IPS-20b (cell line): ENCODE measurements around the gene PLA2G6.
"Not testable (repeated sequence)": the region's sequence is repeated elsewhere in the genome, so short reads cannot be mapped to it uniquely, and the experiment has no call there.

ENCODE experiments used
- H3K27ac ChIP-seq: one replicate; pipeline ENCODE4 v1.5.1; 2013; ENCODE audit warnings: low read length
- H3K27me3 ChIP-seq: 2 replicates; pipeline ENCODE4 v1.6.1; 2013; ENCODE audit warnings: mild to moderate bottlenecking, low read length, inconsistent platforms; ENCODE audit not compliant: insufficient read depth
- H3K36me3 ChIP-seq: 2 replicates; pipeline ENCODE4 v1.6.1; 2013; ENCODE audit warnings: low read depth, mild to moderate bottlenecking, inconsistent platforms, low read length, moderate library complexity; ENCODE audit not compliant: insufficient read depth
- H3K4me1 ChIP-seq: 2 replicates; pipeline ENCODE4 v1.6.1; 2013; ENCODE audit warnings: mild to moderate bottlenecking, control low read depth, inconsistent platforms, low read length, moderate library complexity; ENCODE audit not compliant: insufficient read depth
- H3K4me3 ChIP-seq: 2 replicates; pipeline ENCODE4 v1.5.1; 2013; ENCODE audit warnings: mild to moderate bottlenecking, low read length, inconsistent platforms
- H3K9ac ChIP-seq: 2 replicates; pipeline ENCODE4 v1.6.1; 2013; ENCODE audit warnings: low read depth, mild to moderate bottlenecking, inconsistent platforms, low read length, moderate library complexity
- H3K9me3 ChIP-seq: 2 replicates; pipeline ENCODE4 v1.6.1; 2013; ENCODE audit warnings: mild to moderate bottlenecking, low read depth, low read length, inconsistent platforms; ENCODE audit not compliant: insufficient read depth

Gene PLA2G6

GRCh38 chr22:38131399-38131798, 50.2 kb downstream of the PLA2G6 start:
- no peaks in the 10 kb centered on the region for H3K9me3 ChIP-seq
- H3K4me1 ChIP-seq: no peaks in the 10 kb centered on the region
- H3K9ac ChIP-seq: no peak overlapping the region
- H3K27me3 ChIP-seq: no peaks in the 10 kb centered on the region
- H3K27ac ChIP-seq: no peak overlapping the region
- no peak overlapping the region for H3K4me3 ChIP-seq
- H3K36me3 ChIP-seq: no peaks in the 10 kb centered on the region

DNA sequence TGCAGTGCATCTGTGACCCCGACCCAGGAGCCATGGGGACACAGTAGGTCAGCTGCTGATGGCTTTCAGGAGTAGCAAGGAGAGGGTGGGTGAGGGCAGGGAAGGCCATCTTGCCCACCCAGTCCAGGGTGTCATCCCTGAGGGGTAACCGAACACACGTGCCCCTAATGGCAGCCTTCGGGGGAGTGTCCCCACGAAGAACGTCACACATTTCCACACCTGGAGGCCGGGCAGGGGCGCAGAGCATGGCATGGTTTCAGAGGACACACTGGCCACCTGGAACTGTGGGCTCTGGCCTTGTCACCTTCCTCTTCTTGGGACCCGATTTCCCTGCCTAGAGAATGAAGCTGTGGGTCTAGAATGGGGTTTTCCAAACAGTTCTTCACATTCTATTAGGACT, 51.8 kb downstream of the PLA2G6 start:
- Histone ChIP-seq H3K4me1 (no peaks in the 10 kb centered on the region), H3K27ac (no peak overlapping the region), H3K9ac (no peak overlapping the region), H3K36me3 (no peaks in the 10 kb centered on the region), H3K9me3 (no peaks in the 10 kb centered on the region), H3K27me3 (no peaks in the 10 kb centered on the region), H3K4me3 (no peak overlapping the region)

- Histone ChIP-seq H3K27me3 (no peaks in the 10 kb centered on the region), H3K9me3 (no peaks in the 10 kb centered on the region), H3K36me3 (no peaks in the 10 kb centered on the region), H3K27ac (no peak overlapping the region), H3K9ac (no peak overlapping the region), H3K4me1 (no peaks in the 10 kb centered on the region), H3K4me3 (no peak overlapping the region)
These were observed 52.6 kb downstream of the PLA2G6 start for GRCh38 chr22:38129021-38129420.

- no peak overlapping the region for H3K4me3 ChIP-seq
- no peak overlapping the region for H3K27ac ChIP-seq
- H3K36me3 ChIP-seq: no peaks in the 10 kb centered on the region
- no peak overlapping the region for H3K9ac ChIP-seq
- H3K27me3 ChIP-seq: no peaks in the 10 kb centered on the region
- H3K4me1 ChIP-seq: no peaks in the 10 kb centered on the region
- H3K9me3 ChIP-seq: no peaks in the 10 kb centered on the region
These were observed 53.8 kb downstream of the PLA2G6 start for GRCh38 chr22:38127869-38128268.

GRCh38 chr22:38126928-38127668, 54.5 kb downstream of the PLA2G6 start:
- Histone ChIP-seq H3K27ac (no peak overlapping the region), H3K4me1 (no peaks in the 10 kb centered on the region), H3K9me3 (no peaks in the 10 kb centered on the region), H3K9ac (no peak overlapping the region), H3K27me3 (no peaks in the 10 kb centered on the region), H3K4me3 (no peak overlapping the region), H3K36me3 (no peaks in the 10 kb centered on the region)

GRCh38 chr22:38125751-38126201, 55.9 kb downstream of the PLA2G6 start:
- Histone ChIP-seq H3K27me3 (no peaks in the 10 kb centered on the region), H3K4me3 (no peak overlapping the region), H3K4me1 (no peaks in the 10 kb centered on the region), H3K36me3 (no peaks in the 10 kb centered on the region), H3K9ac (no peak overlapping the region), H3K27ac (no peak overlapping the region), H3K9me3 (no peaks in the 10 kb centered on the region)

DNA sequence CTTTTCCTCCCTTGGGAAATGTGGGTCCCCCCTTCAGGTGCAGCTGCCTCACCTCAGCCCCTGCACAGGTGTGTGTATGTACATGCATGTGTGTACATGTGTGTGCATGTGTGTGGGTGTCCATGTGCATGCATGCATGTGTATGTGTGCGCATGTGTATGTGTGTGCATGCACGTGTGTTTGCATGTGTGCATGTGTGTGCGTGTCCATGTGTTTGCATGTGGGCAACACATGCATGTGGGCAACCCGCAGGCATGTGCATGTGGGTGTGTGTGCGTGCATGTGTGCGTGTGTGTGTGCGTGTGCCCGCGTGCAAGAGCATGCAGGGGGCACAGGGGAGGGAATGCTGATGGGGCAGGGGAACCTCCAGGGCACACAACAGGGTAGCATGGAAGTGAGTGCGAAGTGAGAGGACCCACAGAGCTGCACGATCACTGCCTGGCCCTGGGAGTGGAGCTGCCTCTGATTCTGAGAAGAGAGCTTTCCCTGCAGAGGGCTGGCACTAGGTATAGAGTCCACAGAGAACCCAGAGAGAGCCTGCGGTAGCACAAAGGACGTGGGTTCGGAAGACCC, 56.5 kb downstream of the PLA2G6 start:
- no peak overlapping the region for H3K27ac ChIP-seq
- no peaks in the 10 kb centered on the region for H3K36me3 ChIP-seq
- no peaks in the 10 kb centered on the region for H3K4me1 ChIP-seq
- H3K4me3 ChIP-seq: no peak overlapping the region
- no peaks in the 10 kb centered on the region for H3K27me3 ChIP-seq
- H3K9me3 ChIP-seq: no peaks in the 10 kb centered on the region
- no peak overlapping the region for H3K9ac ChIP-seq

GRCh38 chr22:38124236-38124974, 57.2 kb downstream of the PLA2G6 start:
- H3K27ac ChIP-seq: no peak overlapping the region
- H3K36me3 ChIP-seq: no peaks in the 10 kb centered on the region
- no peaks in the 10 kb centered on the region for H3K27me3 ChIP-seq
- no peaks in the 10 kb centered on the region for H3K4me1 ChIP-seq
- H3K9ac ChIP-seq: no peak overlapping the region
- no peak overlapping the region for H3K4me3 ChIP-seq
- H3K9me3 ChIP-seq: no peaks in the 10 kb centered on the region

- no peak overlapping the region for H3K4me3 ChIP-seq
- no peaks in the 10 kb centered on the region for H3K4me1 ChIP-seq
- no peaks in the 10 kb centered on the region for H3K36me3 ChIP-seq
- no peaks in the 10 kb centered on the region for H3K9me3 ChIP-seq
- H3K9ac ChIP-seq: no peak overlapping the region
- H3K27ac ChIP-seq: no peak overlapping the region
- H3K27me3 ChIP-seq: no peaks in the 10 kb centered on the region
These were observed 59.0 kb downstream of the PLA2G6 start for GRCh38 chr22:38122616-38123015.

- Histone ChIP-seq H3K27ac (no peak overlapping the region), H3K4me3 (no peak overlapping the region), H3K9ac (no peak overlapping the region), H3K4me1 (no peaks in the 10 kb centered on the region), H3K36me3 (no peaks in the 10 kb centered on the region), H3K27me3 (no peaks in the 10 kb centered on the region), H3K9me3 (no peaks in the 10 kb centered on the region)
These were observed 61.1 kb downstream of the PLA2G6 start for GRCh38 chr22:38120359-38121110.

DNA sequence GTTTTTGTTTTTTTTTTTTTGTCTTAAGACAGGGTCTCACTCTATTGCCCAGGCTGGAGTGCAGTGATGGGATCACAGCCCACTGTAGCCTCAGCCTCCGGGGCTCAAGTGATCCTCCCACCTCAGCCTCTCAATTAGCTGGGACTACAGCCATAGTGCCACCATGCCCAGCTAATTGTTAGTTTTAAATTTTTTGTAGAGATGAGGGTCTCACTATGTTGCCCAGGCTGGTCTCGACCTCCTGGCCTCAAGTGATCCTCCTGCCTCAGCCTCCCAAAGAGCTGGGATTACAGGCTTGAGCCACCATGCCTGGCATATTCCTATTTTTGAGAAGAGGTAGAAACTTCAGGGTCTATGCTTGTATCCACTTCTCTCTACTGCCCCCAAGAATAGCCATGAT, 62.9 kb downstream of the PLA2G6 start:
- H3K27me3 ChIP-seq, H3K4me1 ChIP-seq, H3K27ac ChIP-seq, H3K36me3 ChIP-seq, H3K9ac ChIP-seq, H3K9me3 ChIP-seq, H3K4me3 ChIP-seq: not testable (repeated sequence)
